Measurements from ENCODE around the gene SLC35E1. TPM values are rescaled to one million over a fixed set of nuclear protein-coding genes. Genes with fewer than 3 reads are reported as not detected.
"Not testable (repeated sequence)": the region's sequence is repeated elsewhere in the genome, so short reads cannot be mapped to it uniquely, and the experiment has no call there.

The SLC35E1 gene
- total RNA-seq, 2 donors from 2014 or later, result 68.1 to 75.9 TPM

DNA sequence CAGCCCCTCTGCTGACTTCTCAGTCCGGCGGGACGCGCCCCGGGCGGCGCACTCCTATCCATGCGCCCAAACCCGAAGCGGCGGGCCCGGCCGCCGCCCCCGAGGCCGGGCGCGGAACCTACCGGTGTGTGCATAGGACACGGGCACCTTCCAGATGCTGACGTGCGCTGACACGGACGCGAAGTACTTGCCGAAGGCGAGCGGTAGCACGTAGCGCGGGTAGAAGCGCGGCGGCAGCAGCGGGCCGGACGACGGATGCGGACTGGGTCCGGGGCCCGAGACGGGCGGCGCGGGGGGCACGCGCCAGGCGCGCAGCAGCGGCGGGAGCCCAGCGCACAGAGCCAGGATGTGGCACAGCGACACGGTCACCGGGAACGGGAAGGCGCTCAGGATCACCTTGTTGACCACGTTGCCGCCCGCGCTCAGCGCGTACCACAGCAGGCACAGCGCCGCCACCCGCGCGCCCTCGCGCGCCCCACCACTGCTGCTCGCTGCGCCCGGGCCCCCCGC is 338 bp downstream of the SLC35E1 start:
- H3K9me3 ChIP-seq (ENCODE audit: control insufficient read depth, low read length, poor library complexity, severe bottlenecking), result no peaks in the 10 kb centered on the region
- Mint-ChIP-seq H3K27ac (peak overlapping the region; percentile 98), H3K27me3 (no peaks in the 10 kb centered on the region), H3K36me3 (ENCODE audit: low read depth) (peaks cover 5% of the 10 kb centered on the region), H3K4me1 (peaks cover 28% of the 10 kb centered on the region), H3K4me3 (peak overlapping the region; percentile 85)
- DNase-seq (no peak), ATAC-seq (peak; percentile 51)

DNA sequence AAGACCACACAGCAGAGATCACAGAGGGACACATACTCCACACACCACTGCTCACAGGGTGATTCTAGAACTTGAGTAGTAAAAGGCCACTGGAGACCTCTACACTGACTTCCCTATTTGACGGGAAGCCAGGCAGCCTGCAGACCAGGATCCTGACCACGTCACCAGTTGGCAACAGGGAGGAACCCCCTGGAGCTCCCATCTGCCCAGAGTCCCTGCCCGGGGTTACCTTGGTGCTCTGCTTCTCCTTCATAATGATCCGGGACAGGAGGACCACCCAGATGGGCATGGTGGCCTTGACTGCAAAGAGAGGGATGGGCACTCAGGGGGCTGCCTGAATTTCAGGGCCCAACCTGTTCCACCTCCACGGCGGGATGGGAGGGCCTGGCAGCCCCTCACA is 932 bp downstream of the SLC35E1 start:
- no peaks in the 10 kb centered on the region for H3K9me3 ChIP-seq (ENCODE audit: control insufficient read depth, low read length, poor library complexity, severe bottlenecking)
- peak overlapping the region; percentile 98 for H3K27ac Mint-ChIP-seq
- peaks cover 34% of the 10 kb centered on the region for H3K4me1 Mint-ChIP-seq
- peak overlapping the region; percentile 85 for H3K4me3 Mint-ChIP-seq
- H3K27me3 Mint-ChIP-seq, result no peaks in the 10 kb centered on the region
- H3K36me3 Mint-ChIP-seq (ENCODE audit: low read depth), result peaks cover 6% of the 10 kb centered on the region
- ATAC-seq (no peak), DNase-seq (no peak)

- Mint-ChIP-seq H3K4me1 (peaks cover 29% of the 10 kb centered on the region), H3K36me3 (ENCODE audit: low read depth) (peaks cover 4% of the 10 kb centered on the region), H3K27ac (peak overlapping the region; percentile 49), H3K4me3 (peak overlapping the region; percentile 28), H3K27me3 (no peaks in the 10 kb centered on the region)
- DNase-seq (no peak), ATAC-seq (no peak)
- H3K9me3 ChIP-seq (ENCODE audit: control insufficient read depth, low read length, poor library complexity, severe bottlenecking), result no peaks in the 10 kb centered on the region
Measured at GRCh38 chr19:16569609-16570320, 2.5 kb downstream of the SLC35E1 start.

- Mint-ChIP-seq H3K27ac (peak overlapping the region; percentile 94), H3K4me1 (peaks cover 16% of the 10 kb centered on the region), H3K36me3 (ENCODE audit: low read depth) (peaks cover 6% of the 10 kb centered on the region), H3K27me3 (no peaks in the 10 kb centered on the region), H3K4me3 (peak overlapping the region; percentile 85)
- H3K9me3 ChIP-seq (ENCODE audit: control insufficient read depth, low read length, poor library complexity, severe bottlenecking), result no peaks in the 10 kb centered on the region
- no peak for ATAC-seq
- DNase-seq, result no peak
Measured at GRCh38 chr19:16566702-16567101, 5.5 kb downstream of the SLC35E1 start.

DNA sequence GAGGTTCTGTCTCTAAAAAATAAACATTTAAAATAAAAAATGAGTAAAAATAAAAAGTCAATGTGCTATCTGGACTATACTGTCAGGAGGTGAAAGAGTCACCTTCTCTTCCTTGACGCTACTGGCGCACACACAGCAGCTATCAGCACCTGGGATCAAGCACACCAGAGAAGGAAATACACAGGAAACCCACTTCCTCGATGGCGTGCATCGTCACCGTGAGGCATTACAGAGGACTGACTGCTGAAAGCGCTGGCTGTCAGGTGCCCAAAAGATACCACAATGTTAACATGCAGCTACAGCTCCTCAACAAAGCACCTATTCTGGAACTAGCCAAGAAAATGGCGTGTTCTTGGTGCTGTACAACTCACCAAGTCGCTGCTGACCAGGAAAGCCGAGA is 6.1 kb downstream of the SLC35E1 start:
- DNase-seq, result peak; percentile 66 to 79 (median 71)
- ATAC-seq, result peak; percentile 99
- Mint-ChIP-seq H3K4me3 (peak overlapping the region; percentile 85), H3K27me3 (no peaks in the 10 kb centered on the region), H3K4me1 (peaks cover 12% of the 10 kb centered on the region), H3K27ac (peak overlapping the region; percentile 94), H3K36me3 (ENCODE audit: low read depth) (peaks cover 6% of the 10 kb centered on the region)
- H3K9me3 ChIP-seq (ENCODE audit: control insufficient read depth, low read length, poor library complexity, severe bottlenecking), result no peaks in the 10 kb centered on the region

- Mint-ChIP-seq H3K36me3 (ENCODE audit: low read depth) (peaks cover 6% of the 10 kb centered on the region), H3K4me1 (peaks cover 12% of the 10 kb centered on the region), H3K27me3 (no peaks in the 10 kb centered on the region), H3K4me3 (peak overlapping the region; percentile 47), H3K27ac (no peak overlapping the region)
- no peaks in the 10 kb centered on the region for H3K9me3 ChIP-seq (ENCODE audit: control insufficient read depth, low read length, poor library complexity, severe bottlenecking)
- ATAC-seq (no peak), DNase-seq (no peak)
Measured at GRCh38 chr19:16564842-16565241, 7.4 kb downstream of the SLC35E1 start.

DNA sequence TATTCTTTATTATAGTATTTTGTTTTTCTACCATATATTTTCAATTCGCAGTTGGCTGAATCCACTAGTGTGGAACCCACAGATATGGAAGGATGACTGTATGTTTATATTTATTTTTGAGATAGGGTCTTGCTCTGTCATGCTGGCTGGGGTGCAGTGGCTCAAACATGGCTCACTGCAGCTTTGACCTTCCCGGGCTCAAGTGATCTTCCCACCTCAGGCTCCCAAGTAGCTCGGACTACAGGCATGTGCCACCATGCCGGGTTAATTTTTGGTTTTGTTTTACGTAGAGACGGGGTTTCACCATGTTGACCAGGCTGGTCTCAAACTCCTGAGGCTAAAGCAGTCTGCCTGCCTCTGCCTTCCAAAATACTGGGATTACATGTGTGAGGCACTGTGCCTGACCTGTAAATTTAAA is 9.6 kb downstream of the SLC35E1 start:
- H3K9me3 ChIP-seq (ENCODE audit: control insufficient read depth, low read length, poor library complexity, severe bottlenecking), result no peaks in the 10 kb centered on the region
- Mint-ChIP-seq H3K27ac (no peak overlapping the region), H3K4me3 (no peak overlapping the region), H3K4me1 (peaks cover 12% of the 10 kb centered on the region), H3K27me3 (no peaks in the 10 kb centered on the region), H3K36me3 (ENCODE audit: low read depth) (peaks cover 6% of the 10 kb centered on the region)
- ATAC-seq (no peak), DNase-seq (no peak)

DNA sequence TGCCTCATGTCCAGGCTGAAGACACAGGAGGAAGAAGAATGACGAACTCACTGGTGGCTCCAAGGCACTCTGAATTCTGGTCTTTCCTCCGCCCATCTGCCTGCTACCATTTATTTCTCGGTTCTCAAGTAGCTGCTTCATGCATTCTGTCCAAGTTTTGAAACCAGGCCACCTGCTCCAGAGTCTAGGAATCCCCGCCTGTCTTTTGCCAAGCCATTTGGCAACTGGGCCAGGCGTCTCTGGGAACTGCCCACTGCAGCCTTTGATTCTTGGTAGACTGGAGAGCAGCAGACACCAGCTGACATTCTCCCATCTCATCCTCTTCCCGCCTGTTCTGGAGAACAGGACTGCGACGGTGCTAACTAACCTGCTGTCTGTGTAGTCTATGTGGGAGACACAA is 10.8 kb downstream of the SLC35E1 start:
- Mint-ChIP-seq H3K36me3 (ENCODE audit: low read depth) (peaks cover 5% of the 10 kb centered on the region), H3K4me1 (peaks cover 6% of the 10 kb centered on the region), H3K27me3 (no peaks in the 10 kb centered on the region), H3K4me3 (no peak overlapping the region), H3K27ac (peak overlapping the region; percentile 78)
- H3K9me3 ChIP-seq (ENCODE audit: control insufficient read depth, low read length, poor library complexity, severe bottlenecking), result no peaks in the 10 kb centered on the region
- DNase-seq, result no peak
- no peak for ATAC-seq

- Mint-ChIP-seq H3K36me3 (ENCODE audit: low read depth) (peaks cover 4% of the 10 kb centered on the region), H3K4me3 (no peak overlapping the region), H3K4me1 (peaks cover 3% of the 10 kb centered on the region), H3K27me3 (no peaks in the 10 kb centered on the region), H3K27ac (peak overlapping the region; percentile 14)
- H3K9me3 ChIP-seq (ENCODE audit: control insufficient read depth, low read length, poor library complexity, severe bottlenecking), result no peaks in the 10 kb centered on the region
- ATAC-seq (no peak), DNase-seq (no peak)
Measured at GRCh38 chr19:16559780-16560276, 12.4 kb downstream of the SLC35E1 start.

DNA sequence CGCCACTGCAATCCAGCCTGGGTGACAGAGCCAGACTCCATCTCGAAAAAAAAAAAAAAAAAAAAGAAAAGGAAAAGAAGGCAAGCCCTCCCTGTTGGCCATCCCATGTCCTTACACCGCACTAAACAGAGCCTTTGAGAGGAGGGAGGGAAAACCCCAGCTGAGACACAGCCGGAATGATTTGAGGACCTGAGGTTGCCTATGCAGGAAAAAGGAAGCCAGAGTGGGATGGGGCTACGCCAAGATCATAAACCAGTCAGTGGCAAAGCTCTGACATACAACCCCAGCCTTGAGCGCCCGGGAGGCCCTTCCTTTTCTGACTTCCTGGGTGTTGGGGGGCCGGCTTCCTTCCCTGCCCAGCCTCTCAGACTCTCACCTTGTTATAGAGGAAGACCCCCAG is 17.4 kb downstream of the SLC35E1 start:
- no peak for ATAC-seq

DNA sequence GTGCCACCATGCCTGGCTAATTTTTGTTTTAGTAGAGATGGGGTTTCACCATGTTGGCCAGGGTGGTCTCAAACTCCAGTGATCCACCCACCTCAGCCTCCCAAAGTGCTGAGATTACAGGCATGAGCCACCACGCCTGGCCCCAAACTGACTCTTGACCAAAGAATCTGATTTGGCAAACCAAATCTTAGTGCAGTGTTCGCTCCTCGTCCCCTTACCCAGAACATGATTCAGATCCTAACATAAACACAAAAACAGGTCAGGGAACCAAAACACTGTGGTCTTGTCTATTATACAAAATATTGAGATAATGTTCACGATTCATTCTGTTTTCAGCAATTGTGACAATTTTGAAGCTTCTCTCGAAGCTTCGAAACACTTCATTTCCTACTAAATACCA is 20.3 kb downstream of the SLC35E1 start:
- H3K4me3 Mint-ChIP-seq; DNase-seq; H3K4me1 Mint-ChIP-seq; H3K36me3 Mint-ChIP-seq (ENCODE audit: low read depth); H3K27ac Mint-ChIP-seq; ATAC-seq; H3K27me3 Mint-ChIP-seq; H3K9me3 ChIP-seq (ENCODE audit: control insufficient read depth, low read length, poor library complexity, severe bottlenecking): not testable (repeated sequence)

More for the DNA sequence above, 17.4 kb downstream of the SLC35E1 start:
- no peaks in the 10 kb centered on the region for H3K36me3 Mint-ChIP-seq (ENCODE audit: low read depth)
- H3K27me3 Mint-ChIP-seq, result no peaks in the 10 kb centered on the region
- no peak overlapping the region for H3K4me3 Mint-ChIP-seq
- no peak for DNase-seq
- peak overlapping the region; percentile 21 for H3K27ac Mint-ChIP-seq
- no peaks in the 10 kb centered on the region for H3K9me3 ChIP-seq (ENCODE audit: control insufficient read depth, low read length, poor library complexity, severe bottlenecking)
- H3K4me1 Mint-ChIP-seq, result peaks cover 4% of the 10 kb centered on the region

GRCh38 chr19:16548956-16549355 is 23.3 kb downstream of the SLC35E1 start:
- Mint-ChIP-seq H3K27ac (peak overlapping the region; percentile 54), H3K4me3 (no peak overlapping the region), H3K36me3 (ENCODE audit: low read depth) (no peaks in the 10 kb centered on the region), H3K27me3 (no peaks in the 10 kb centered on the region), H3K4me1 (peaks cover 12% of the 10 kb centered on the region)
- DNase-seq (no peak), ATAC-seq (no peak)
- H3K9me3 ChIP-seq (ENCODE audit: control insufficient read depth, low read length, poor library complexity, severe bottlenecking), result no peaks in the 10 kb centered on the region

DNA sequence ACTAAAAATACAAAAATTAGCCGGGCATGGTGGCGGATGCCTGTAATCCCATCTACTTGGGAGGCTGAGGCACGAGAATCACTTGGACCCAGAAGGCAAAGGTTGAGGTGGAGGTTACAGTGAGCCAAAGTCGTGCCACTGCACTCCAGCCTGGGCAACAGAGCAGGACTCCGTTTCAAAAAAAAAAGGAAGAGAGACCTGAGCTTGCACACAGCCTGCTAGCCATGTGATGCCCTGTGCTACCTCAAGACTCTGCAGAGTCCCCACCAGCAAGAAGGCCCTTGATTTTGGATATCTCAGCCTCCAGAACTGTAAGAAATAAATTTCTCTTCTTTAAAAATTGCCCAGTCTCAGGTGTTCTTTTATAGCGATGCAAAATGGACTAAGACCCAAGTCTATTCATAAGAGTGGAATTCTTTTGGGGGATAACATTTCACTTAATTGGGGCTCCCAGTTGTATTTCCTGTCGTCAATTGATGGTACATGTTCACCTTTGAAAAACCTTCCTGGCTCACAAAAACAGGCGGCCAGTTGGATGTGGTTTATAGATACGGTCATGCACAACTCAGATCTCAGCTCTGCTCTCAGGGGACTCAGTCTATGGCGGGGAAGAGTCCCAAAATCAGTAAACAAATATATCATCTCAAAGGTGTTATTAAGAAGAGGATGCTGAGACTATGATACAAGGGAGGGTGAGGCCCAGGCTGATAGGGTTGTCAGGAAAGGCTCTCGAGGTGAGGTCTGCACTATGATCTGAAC is 27.6 kb downstream of the SLC35E1 start:
- H3K27ac Mint-ChIP-seq, result no peak overlapping the region
- no peak for DNase-seq
- no peaks in the 10 kb centered on the region for H3K9me3 ChIP-seq (ENCODE audit: control insufficient read depth, low read length, poor library complexity, severe bottlenecking)
- peak overlapping the region; percentile 56 for H3K4me3 Mint-ChIP-seq
- H3K4me1 Mint-ChIP-seq, result peaks cover 26% of the 10 kb centered on the region
- no peak for ATAC-seq
- no peaks in the 10 kb centered on the region for H3K36me3 Mint-ChIP-seq (ENCODE audit: low read depth)
- no peaks in the 10 kb centered on the region for H3K27me3 Mint-ChIP-seq
